ENCODE data around the gene RFXAP. TPM values are rescaled to one million over a fixed set of nuclear protein-coding genes. Genes with fewer than 3 reads are reported as not detected.

Gene RFXAP
- total RNA-seq = 10 to 100 TPM; 14.7 to 15.8 TPM

DNA sequence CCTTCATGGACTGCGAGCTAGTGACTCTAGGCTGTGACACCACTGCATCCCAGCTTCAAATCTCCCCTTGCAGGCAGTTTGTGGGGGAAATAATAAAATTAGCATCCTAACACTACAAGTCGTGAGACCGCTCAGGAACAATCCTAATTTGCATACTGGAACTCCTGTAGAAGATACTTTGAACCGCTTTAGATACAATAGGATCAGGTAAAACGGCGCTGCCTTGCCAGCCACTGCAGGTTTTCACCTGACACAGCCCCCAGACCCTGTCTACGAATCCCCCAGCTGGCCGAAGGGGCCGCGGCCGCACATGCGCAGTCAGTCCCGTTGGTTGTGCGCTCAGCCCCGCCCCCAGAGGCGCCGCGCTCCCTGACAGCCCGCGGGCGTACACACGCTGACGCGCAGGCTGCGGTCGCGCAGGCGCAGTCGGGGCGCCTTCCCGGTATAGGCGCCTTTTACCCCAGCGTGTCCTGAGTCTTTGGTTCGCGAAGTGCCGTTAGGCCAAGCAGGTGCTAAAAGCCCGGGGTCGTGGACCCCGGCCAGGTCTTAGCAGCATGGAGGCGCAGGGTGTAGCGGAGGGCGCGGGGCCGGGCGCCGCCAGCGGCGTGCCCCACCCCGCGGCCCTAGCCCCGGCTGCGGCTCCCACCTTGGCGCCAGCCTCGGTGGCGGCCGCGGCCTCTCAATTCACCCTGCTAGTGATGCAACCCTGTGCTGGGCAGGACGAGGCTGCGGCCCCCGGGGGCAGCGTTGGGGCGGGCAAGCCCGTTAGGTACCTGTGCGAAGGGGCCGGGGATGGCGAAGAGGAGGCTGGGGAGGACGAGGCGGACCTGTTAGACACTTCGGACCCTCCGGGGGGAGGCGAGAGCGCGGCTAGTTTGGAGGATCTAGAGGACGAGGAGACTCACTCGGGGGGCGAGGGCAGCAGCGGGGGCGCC is at the start of gene RFXAP:
Gene RFXAP, plus strand, starts transcription at position 419 of the 935 bp plus-strand sequence. Its CDS starts 136 bp downstream, at position 555.

Other genes with a start within 250 kb of the RFXAP start
- not detected for gene SERTM1, start 145.2 kb upstream of the RFXAP start, total RNA-seq
- under 1 TPM in 1 of 2 experiments, not detected in 1; 0.08 TPM for gene SMAD9, start 101.0 kb downstream of the RFXAP start, total RNA-seq
- gene ALG5, start 180.1 kb downstream of the RFXAP start, total RNA-seq = 10 to 100 TPM; 28.7 to 32.9 TPM
- 10 to 100 TPM; 75.3 to 80.8 TPM for gene EXOSC8, start 181.6 kb downstream of the RFXAP start, total RNA-seq
- 10 to 100 TPM; 58.6 to 64.5 TPM for gene SUPT20H, start 240.5 kb downstream of the RFXAP start, total RNA-seq

Data from activated naive CD4-positive, alpha-beta T cell treated with anti-CD3 and anti-CD28 coated beads, Interleukin-2, amount 10 ng/mL, durations not matched to agents 5 hours and 36 hours (primary cell).